SK-N-MC (cell line): ENCODE data around the gene ACTA1.

Experiments used
- DNase-seq: peaks from one replicate; pipeline ENCODE4 v3.0.0-alpha.2; 2011; ENCODE audit warnings: low read depth, low spot score
- H3K27ac ChIP-seq: fragments of 200-600 bp; sonication (generic); 2 replicates; pipeline ENCODE4 v1.5.1; 2016; ENCODE audit warnings: mixed run types
- H3K36me3 ChIP-seq: fragments of 200-600 bp; sonication (generic); 2 replicates; pipeline ENCODE4 v1.6.1; 2017; ENCODE audit warnings: antibody characterized with exemption, low read length, mixed read lengths; ENCODE audit not compliant: insufficient read depth
- H3K4me3 ChIP-seq: fragments of 200-600 bp; sonication (generic); 2 replicates; pipeline ENCODE4 v1.5.1; 2016
- H3K9ac ChIP-seq: fragments of 200-600 bp; sonication (generic); 2 replicates; pipeline ENCODE4 v1.8.0; 2017; ENCODE audit warnings: mixed run types, mixed read lengths; ENCODE audit not compliant: insufficient read length
- H3K9me3 ChIP-seq: fragments of 200-600 bp; sonication (generic); 2 replicates; pipeline ENCODE4 v1.6.1; 2017; ENCODE audit warnings: low read depth, mild to moderate bottlenecking, antibody characterized with exemption, low read length, moderate library complexity, mixed read lengths
- EZH2 ChIP-seq: fragments of 200-600 bp; sonication (generic); IDR thresholded peaks from one replicate; pipeline ENCODE4 v1.6.1; 2017; ENCODE audit warnings: antibody characterized with exemption
- FOXP2 ChIP-seq: optimal IDR thresholded peaks from 2 replicates; pipeline ENCODE3; 2011; ENCODE audit warnings: mild to moderate bottlenecking, moderate library complexity; ENCODE audit not compliant: insufficient read depth; ENCODE audit errors: extremely low read length, control extremely low read depth
- POLR2AphosphoS5 ChIP-seq: IDR thresholded peaks from 2 replicates; pipeline ENCODE4 v1.6.1; 2012; ENCODE audit warnings: mild to moderate bottlenecking, low read depth, low read length, borderline replicate concordance

ACTA1 gene

DNA sequence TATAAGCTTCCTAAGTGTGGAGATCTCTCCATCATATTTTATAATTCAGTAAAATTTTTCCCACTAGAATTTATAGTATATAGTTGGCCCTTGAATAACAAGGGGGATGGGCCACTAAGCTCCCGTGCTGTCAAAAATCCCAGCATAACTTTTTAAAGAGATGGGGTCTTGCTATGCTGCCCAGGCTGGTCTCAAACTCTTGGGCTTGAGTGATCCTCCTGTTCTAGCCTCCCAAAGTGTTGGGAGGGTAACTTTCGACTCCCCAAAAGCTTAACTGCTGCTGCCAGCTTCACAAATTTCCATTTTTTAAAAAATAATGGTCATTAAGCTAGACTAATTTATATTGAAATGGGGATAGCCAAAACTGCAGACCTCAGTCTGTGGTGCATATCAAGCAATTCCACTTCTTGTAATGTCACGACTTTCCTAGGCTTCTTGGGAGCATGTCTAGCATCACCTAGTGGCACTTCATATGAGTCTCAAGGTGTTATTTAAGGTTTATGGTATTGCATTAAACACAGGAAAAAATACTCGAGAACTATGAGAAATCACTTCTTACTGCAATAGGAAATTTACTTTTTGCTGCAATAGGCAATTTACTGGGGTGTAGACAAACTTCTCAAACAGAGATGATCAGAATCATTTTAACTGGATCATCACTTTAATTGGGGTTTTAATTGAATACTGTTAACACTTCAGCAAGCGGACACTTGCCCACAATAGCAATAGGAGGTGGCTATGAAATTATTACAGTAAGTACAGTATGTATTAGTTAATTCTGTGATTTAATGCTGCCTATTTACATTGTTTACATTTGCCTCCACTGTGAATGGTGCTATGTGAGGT, 19.3 kb upstream of the ACTA1 start:
- H3K36me3 ChIP-seq, result peaks cover 58% of the 10 kb centered on the region
- no peak for TF ChIP-seq POLR2AphosphoS5
- no peak for TF ChIP-seq FOXP2
- TF ChIP-seq EZH2, result no peak
- no peak for DNase-seq

DNA sequence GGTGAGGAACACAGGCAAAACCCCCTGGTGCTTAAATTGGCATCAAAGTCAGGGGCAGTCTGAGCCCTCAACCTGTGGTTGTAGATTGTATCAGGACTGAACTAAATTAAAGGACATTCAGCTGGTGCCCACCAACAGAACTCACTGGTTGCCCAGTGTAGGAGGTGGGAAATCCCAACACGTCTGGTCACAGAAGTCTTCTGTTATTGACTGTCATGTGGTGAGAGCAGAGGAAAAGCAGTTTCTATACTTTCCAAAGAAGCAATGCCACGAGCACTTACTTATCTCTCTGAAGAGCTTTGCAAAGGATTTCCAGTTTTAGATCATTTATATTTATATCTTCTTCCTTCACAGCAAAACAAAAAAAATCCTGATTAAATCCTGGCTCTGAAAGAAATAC, 15.0 kb upstream of the ACTA1 start:
- no peaks in the 10 kb centered on the region for H3K9me3 ChIP-seq
- no peak overlapping the region for H3K4me3 ChIP-seq
- TF ChIP-seq FOXP2 (no peak), POLR2AphosphoS5 (no peak), EZH2 (no peak)
- no peak for DNase-seq
- no peak overlapping the region for H3K27ac ChIP-seq
- H3K36me3 ChIP-seq, result peaks cover 42% of the 10 kb centered on the region
- H3K9ac ChIP-seq, result no peak overlapping the region

More for the DNA sequence above, 19.3 kb upstream of the ACTA1 start:
- no peak overlapping the region for H3K9ac ChIP-seq
- H3K27ac ChIP-seq, result no peak overlapping the region
- no peak overlapping the region for H3K4me3 ChIP-seq
- H3K9me3 ChIP-seq, result no peaks in the 10 kb centered on the region

DNA sequence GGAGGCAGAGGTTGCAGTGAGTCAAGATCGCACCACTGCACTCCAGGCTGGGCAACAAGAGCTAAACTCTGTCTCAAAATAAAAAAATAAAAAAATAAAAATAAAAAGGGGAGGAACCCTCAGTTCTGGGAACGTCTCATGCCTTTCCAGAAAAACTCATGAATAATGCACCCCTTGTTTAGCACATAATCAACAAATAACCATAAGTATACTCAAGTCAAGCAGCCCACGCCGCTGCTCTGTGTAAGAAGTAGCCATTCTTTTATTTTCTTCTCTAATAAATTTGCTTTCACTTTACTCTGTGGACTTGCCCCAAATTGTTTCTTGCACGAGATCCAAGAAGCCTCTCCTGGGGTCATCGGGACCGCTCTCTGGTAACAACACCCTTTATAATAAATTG, 14.5 kb upstream of the ACTA1 start:
- Histone ChIP-seq H3K4me3 (no peak overlapping the region), H3K27ac (no peak overlapping the region), H3K9ac (no peak overlapping the region), H3K9me3 (no peaks in the 10 kb centered on the region), H3K36me3 (peaks cover 40% of the 10 kb centered on the region)
- TF ChIP-seq FOXP2 (no peak), POLR2AphosphoS5 (no peak), EZH2 (no peak)
- DNase-seq, result no peak

DNA sequence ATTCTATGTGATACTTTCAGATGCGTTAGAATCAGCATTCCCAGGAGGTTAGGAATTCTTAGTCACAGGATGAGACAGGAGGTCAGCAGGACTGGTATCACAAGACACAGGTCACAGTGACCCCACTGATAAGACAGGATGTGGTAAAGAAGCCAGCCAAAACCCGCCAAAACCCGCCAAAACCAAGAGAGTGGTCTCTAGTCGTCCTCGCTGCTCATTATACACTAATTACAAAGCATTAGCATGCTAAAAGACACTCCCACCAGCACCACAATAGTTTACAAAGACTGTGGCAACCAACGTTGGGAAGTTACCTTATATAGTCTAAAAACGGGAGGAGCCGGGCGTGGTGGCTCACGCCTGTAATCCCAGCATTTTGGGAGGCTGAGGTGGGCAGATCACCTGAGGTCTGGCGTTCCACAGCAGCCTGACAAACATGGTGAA, 13.9 kb upstream of the ACTA1 start:
- TF ChIP-seq FOXP2 (no peak), EZH2 (no peak), POLR2AphosphoS5 (no peak)
- no peaks in the 10 kb centered on the region for H3K9me3 ChIP-seq
- no peak for DNase-seq
- no peak overlapping the region for H3K27ac ChIP-seq
- H3K36me3 ChIP-seq, result peaks cover 42% of the 10 kb centered on the region
- no peak overlapping the region for H3K4me3 ChIP-seq
- no peak overlapping the region for H3K9ac ChIP-seq

DNA sequence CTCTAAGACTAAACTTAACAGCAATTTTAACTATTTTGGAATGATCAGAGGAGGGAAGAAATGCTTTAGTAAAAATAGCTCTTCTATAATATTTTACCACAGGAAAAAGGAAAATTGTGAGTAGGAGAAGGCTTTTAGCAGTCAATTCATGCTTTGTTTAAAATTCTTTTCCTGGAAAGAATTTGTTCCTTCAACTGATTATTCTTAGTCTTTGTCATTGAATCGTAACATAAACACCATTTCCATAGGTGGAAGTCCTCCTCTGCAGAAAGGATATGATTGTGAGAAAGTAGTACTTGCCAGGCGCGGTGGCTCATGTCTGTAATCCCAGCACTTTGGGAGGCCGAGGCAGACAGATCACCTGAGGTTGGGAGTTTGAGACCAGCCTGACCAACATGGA, 11.9 kb upstream of the ACTA1 start:
- no peak overlapping the region for H3K4me3 ChIP-seq
- no peak for DNase-seq
- no peak overlapping the region for H3K9ac ChIP-seq
- TF ChIP-seq FOXP2 (no peak), POLR2AphosphoS5 (no peak), EZH2 (no peak)
- H3K27ac ChIP-seq, result no peak overlapping the region
- no peaks in the 10 kb centered on the region for H3K9me3 ChIP-seq
- H3K36me3 ChIP-seq, result peaks cover 37% of the 10 kb centered on the region

DNA sequence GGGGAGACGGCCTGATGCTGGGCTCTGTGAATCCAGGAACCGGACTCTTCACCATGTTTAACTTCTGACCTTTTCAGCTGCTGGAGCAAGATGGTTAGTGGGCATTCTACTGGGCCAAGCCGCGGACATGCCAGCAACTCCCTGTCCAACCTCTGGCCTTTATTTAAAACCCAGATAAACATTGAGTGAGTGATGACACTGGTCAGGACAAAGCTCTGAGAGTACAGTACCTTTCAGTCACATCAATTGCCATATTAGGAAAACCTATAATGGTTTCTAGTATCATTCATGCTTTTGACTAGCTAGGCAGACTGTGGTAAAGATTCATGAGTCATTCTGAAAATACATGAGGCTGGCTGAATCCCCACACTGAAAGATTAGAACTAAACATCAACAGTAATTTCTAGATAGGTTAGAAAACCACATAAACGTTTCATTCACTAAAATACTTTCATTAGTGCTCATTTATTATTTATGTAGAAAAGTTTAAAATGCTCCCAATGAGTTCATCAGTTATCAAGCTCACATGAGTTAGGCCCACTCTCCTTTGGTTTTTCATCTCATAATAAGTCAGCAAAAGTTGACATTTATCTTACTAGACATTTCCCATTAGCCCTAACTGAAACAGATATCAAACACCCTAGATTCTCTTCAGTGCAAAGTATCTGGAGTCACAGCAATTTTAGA, 7.1 kb upstream of the ACTA1 start:
- no peak for DNase-seq
- TF ChIP-seq EZH2, result no peak
- Histone ChIP-seq H3K27ac (no peak overlapping the region), H3K4me3 (no peak overlapping the region), H3K9me3 (no peaks in the 10 kb centered on the region), H3K36me3 (peaks cover 31% of the 10 kb centered on the region), H3K9ac (no peak overlapping the region)

DNA sequence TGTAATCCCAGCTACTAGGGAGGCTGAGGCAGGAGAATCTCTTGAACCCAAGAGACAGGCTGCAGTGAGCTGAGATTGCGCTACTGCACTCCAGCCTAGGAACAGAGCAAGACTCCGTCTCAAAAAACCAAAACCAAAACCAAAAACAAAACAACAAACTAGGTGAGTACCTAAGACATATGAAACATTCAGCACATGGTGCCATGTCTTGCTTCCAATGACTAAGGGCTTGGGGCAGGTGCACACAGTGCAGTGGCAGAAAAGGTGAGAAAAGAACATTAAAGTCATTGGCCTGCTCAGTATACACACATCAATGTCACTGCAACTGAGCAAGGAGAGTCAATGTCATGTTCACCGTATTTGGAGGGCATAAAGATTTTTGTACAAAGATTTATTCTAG, 4.1 kb upstream of the ACTA1 start:
- Histone ChIP-seq H3K9ac (no peak overlapping the region), H3K4me3 (no peak overlapping the region), H3K36me3 (peaks cover 21% of the 10 kb centered on the region), H3K27ac (no peak overlapping the region), H3K9me3 (no peaks in the 10 kb centered on the region)
- DNase-seq, result no peak
- TF ChIP-seq FOXP2 (no peak), EZH2 (no peak), POLR2AphosphoS5 (no peak)

DNA sequence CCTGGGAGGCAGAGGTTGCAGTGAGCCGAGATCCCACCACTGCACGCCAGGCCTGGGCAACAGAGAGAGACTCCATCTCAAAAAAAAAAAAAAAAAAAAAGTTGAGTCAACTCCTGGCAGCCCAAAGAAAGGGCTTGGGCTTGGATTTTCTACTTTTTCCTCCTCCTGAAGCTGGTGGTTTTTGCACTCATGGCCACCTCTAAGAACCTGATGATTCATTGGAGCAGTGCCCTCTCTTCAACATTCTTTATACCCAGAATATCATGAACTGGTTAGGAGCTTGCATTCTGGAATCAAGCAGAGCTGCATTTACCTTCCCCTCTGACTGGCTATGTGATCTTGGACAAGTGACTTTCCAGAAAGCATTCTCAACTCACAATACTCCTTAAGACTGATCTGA, 3.5 kb upstream of the ACTA1 start:
- no peak overlapping the region for H3K9ac ChIP-seq
- no peak overlapping the region for H3K27ac ChIP-seq
- H3K4me3 ChIP-seq, result no peak overlapping the region
- peaks cover 21% of the 10 kb centered on the region for H3K36me3 ChIP-seq
- DNase-seq, result no peak
- no peaks in the 10 kb centered on the region for H3K9me3 ChIP-seq
- TF ChIP-seq EZH2 (no peak), POLR2AphosphoS5 (no peak), FOXP2 (no peak)
